ENCODE data around the gene SMIM21.

SMIM21 gene

GRCh38 chr18:75375341-75375740 is 52.2 kb downstream of the SMIM21 start:
- DNase-seq: no peak

- DNase-seq: no peak
Measured at GRCh38 chr18:75374466-75374865, 53.0 kb downstream of the SMIM21 start.

GRCh38 chr18:75369026-75369721 is 58.3 kb downstream of the SMIM21 start:
- no peak for DNase-seq

- DNase-seq: no peak
Measured at GRCh38 chr18:75365837-75366236, 61.7 kb downstream of the SMIM21 start.

- DNase-seq: no peak
Measured at GRCh38 chr18:75365254-75365629, 62.3 kb downstream of the SMIM21 start.

- no peak for DNase-seq
Measured at GRCh38 chr18:75364512-75365253, 62.8 kb downstream of the SMIM21 start.

GRCh38 chr18:75363446-75364225 is 63.9 kb downstream of the SMIM21 start:
- DNase-seq: no peak

GRCh38 chr18:75362435-75362834 is 65.1 kb downstream of the SMIM21 start:
- DNase-seq: no peak

GRCh38 chr18:75360941-75361340 is 66.6 kb downstream of the SMIM21 start:
- no peak for DNase-seq

- DNase-seq: no peak
Measured at GRCh38 chr18:75360215-75360614, 67.3 kb downstream of the SMIM21 start.

Measured in SHP77 treated with DMSO at 0.1 percent for 48 hours (cell line).